Osteoblast (primary cell): ENCODE results near the gene MACROD2. TPM values are rescaled to one million over a fixed set of nuclear protein-coding genes. Genes with fewer than 3 reads are reported as not detected.

Experiments
- DNase-seq: peaks from one replicate; pipeline ENCODE4 v3.0.0; 2011; ENCODE audit warnings: low spot score, mixed read lengths; ENCODE audit not compliant: insufficient read length; ENCODE audit errors: missing footprints
- H2AFZ ChIP-seq: 2 replicates; pipeline ENCODE4 v1.6.0; 2011; ENCODE audit warnings: mild to moderate bottlenecking, low read length
- H3K27ac ChIP-seq: 2 replicates; pipeline ENCODE4 v1.5.1; 2011; ENCODE audit warnings: mild to moderate bottlenecking, low read depth, low read length, moderate library complexity
- H3K27me3 ChIP-seq: 2 replicates; pipeline ENCODE4 v1.6.0; 2012; ENCODE audit warnings: mild to moderate bottlenecking, control low read depth, inconsistent platforms, low read length, moderate library complexity; ENCODE audit not compliant: insufficient read depth
- H3K36me3 ChIP-seq: 2 replicates; pipeline ENCODE4 v1.5.1; 2011; ENCODE audit warnings: mild to moderate bottlenecking, low read length, control low read depth, moderate library complexity; ENCODE audit not compliant: insufficient read depth
- H3K4me1 ChIP-seq: 2 replicates; pipeline ENCODE4 v1.5.1; 2011; ENCODE audit warnings: mild to moderate bottlenecking, low read length, control low read depth, moderate library complexity; ENCODE audit not compliant: insufficient read depth
- H3K4me2 ChIP-seq: 2 replicates; pipeline ENCODE4 v1.6.0; 2011; ENCODE audit warnings: mild to moderate bottlenecking, low read length; ENCODE audit not compliant: insufficient read depth
- H3K4me3 ChIP-seq: fragments of 200-600 bp; sonication (generic); 3 replicates; pipeline ENCODE4 v1.5.1; 2012; ENCODE audit warnings: mild to moderate bottlenecking, low read length, inconsistent platforms; ENCODE audit not compliant: insufficient read depth
- H3K79me2 ChIP-seq: 2 replicates; pipeline ENCODE4 v1.6.0; 2012; ENCODE audit warnings: mild to moderate bottlenecking, low read length, control low read depth, inconsistent platforms; ENCODE audit not compliant: insufficient read depth
- H3K9me3 ChIP-seq: 2 replicates; pipeline ENCODE4 v1.5.1; 2011; ENCODE audit warnings: low read depth, low read length, control low read depth
- H4K20me1 ChIP-seq: 2 replicates; pipeline ENCODE4 v1.6.0; 2012; ENCODE audit warnings: mild to moderate bottlenecking, low read length, control low read depth; ENCODE audit not compliant: insufficient read depth
- total RNA-seq: library from RNA; depleted of rRNA; stranded (reverse); fragments of >200 nt; gene quantifications from 2 replicates; pipeline ENCODE4 v1.2.3, GENCODE V29; 2012
- TF ChIP-seq, protein P1 (sequence below): IDR thresholded peaks from 2 replicates; pipeline ENCODE4 v1.5.1; 2011; ENCODE audit warnings: mild to moderate bottlenecking, low read depth, low read length, moderate library complexity; ENCODE audit errors: extremely low read depth

MACROD2 gene
- total RNA-seq, 1 donor: 4.0 TPM

DNA sequence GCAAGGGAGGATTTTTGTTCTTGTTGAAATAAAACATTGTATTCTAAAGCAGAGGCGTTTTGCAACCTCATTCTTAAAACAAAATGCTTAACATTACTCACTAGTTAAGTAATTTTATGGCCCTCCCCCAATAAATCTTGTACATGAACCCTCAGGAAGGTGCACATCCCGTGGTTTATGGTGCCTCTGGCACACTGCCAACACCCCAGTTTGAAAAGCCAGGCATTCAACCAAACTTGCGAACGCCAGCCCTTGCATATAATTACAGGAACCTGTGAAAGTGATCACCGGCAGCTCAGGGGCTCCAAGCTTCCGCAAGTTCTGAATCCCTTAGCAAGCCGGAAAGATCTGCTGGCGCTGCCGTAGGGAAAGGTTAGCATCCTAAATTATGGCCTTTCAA is 1451.1 kb downstream of the MACROD2 start:
- DNase-seq: no peak
- Histone ChIP-seq H3K79me2 (no peaks in the 10 kb centered on the region), H3K9me3 (peaks cover 2% of the 10 kb centered on the region), H3K4me1 (no peaks in the 10 kb centered on the region), H3K4me3 (no peak overlapping the region), H3K36me3 (no peaks in the 10 kb centered on the region), H4K20me1 (no peaks in the 10 kb centered on the region), H3K4me2 (no peak overlapping the region), H2AFZ (no peak overlapping the region), H3K27ac (no peak overlapping the region), H3K27me3 (no peaks in the 10 kb centered on the region)
- TF ChIP-seq, protein P1, sequence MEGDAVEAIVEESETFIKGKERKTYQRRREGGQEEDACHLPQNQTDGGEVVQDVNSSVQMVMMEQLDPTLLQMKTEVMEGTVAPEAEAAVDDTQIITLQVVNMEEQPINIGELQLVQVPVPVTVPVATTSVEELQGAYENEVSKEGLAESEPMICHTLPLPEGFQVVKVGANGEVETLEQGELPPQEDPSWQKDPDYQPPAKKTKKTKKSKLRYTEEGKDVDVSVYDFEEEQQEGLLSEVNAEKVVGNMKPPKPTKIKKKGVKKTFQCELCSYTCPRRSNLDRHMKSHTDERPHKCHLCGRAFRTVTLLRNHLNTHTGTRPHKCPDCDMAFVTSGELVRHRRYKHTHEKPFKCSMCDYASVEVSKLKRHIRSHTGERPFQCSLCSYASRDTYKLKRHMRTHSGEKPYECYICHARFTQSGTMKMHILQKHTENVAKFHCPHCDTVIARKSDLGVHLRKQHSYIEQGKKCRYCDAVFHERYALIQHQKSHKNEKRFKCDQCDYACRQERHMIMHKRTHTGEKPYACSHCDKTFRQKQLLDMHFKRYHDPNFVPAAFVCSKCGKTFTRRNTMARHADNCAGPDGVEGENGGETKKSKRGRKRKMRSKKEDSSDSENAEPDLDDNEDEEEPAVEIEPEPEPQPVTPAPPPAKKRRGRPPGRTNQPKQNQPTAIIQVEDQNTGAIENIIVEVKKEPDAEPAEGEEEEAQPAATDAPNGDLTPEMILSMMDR: no peak

DNA sequence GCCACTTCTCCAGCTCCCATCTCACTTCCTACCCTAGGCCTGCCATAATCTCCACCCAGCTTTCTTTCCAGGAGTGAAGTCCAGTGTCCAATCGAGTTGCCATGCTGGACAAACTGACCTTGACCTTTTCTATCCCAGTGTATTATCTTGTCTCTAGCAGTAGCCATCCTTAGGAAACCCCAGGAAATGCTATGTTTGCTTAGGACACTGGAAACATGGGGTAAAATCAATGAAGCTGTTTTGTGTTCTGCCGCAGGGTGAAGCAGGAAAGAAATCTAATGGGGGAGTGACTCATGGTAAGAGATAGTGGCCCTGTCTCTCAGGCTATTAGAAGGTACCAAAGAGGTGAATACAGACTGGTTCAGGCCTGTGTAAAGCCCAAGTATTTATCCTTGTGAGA is 1452.2 kb downstream of the MACROD2 start:
- TF ChIP-seq, protein P1: no peak
- Histone ChIP-seq H3K36me3 (no peaks in the 10 kb centered on the region), H3K4me2 (no peak overlapping the region), H3K27ac (no peak overlapping the region), H3K27me3 (no peaks in the 10 kb centered on the region), H3K4me3 (no peak overlapping the region), H3K79me2 (no peaks in the 10 kb centered on the region), H3K9me3 (peaks cover 2% of the 10 kb centered on the region), H2AFZ (no peak overlapping the region), H4K20me1 (no peaks in the 10 kb centered on the region), H3K4me1 (no peaks in the 10 kb centered on the region)
- DNase-seq: no peak

DNA sequence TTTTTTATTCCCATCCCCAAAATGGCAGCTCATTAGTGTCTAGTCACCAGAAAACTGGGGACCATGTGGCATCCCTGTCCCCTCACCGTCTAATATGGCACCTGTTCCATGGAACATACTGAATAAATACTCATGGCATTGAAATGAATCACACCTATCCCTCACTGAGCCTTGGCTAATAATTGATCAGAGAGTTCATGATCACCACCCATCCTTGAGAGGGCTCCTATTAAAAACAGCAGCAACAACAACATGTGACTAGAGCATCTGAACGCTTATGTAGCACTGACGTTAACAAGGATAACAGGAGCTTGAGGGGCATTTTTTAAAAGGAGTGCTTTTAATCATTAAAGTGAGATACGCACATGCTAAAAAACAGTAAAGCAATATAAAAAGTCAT is 1453.7 kb downstream of the MACROD2 start:
- H3K4me3 ChIP-seq: no peak overlapping the region
- H3K27ac ChIP-seq: no peak overlapping the region
- no peaks in the 10 kb centered on the region for H3K79me2 ChIP-seq
- H4K20me1 ChIP-seq: no peaks in the 10 kb centered on the region
- DNase-seq: no peak
- H3K9me3 ChIP-seq: peaks cover 2% of the 10 kb centered on the region
- H3K36me3 ChIP-seq: no peaks in the 10 kb centered on the region
- H3K27me3 ChIP-seq: no peaks in the 10 kb centered on the region
- no peak overlapping the region for H2AFZ ChIP-seq
- no peaks in the 10 kb centered on the region for H3K4me1 ChIP-seq
- H3K4me2 ChIP-seq: no peak overlapping the region
- TF ChIP-seq, protein P1: no peak

DNA sequence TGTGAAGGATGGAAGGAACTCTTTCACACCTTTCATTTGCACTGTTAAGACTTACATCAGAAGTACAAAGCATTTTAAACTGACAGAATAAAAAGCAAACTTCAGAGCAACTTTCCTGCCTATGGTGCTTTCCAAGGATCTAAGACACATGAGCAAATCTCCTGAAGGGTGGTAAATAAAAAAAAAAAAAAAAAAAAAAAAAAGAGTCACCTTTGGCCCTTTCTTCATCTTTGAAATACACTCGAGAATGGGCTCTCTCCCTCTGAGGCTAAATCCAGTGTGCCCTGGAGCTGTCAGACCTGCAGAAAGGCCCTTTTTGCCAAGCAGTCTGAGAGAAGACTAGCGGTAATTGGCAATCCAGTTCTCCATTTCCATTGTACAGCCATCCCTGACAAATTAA is 1455.9 kb downstream of the MACROD2 start:
- Histone ChIP-seq H3K4me1 (no peaks in the 10 kb centered on the region), H3K4me2 (no peak overlapping the region), H3K79me2 (no peaks in the 10 kb centered on the region), H3K4me3 (no peak overlapping the region), H3K27ac (no peak overlapping the region), H3K36me3 (no peaks in the 10 kb centered on the region), H2AFZ (no peak overlapping the region), H3K27me3 (no peaks in the 10 kb centered on the region), H3K9me3 (peaks cover 2% of the 10 kb centered on the region), H4K20me1 (no peaks in the 10 kb centered on the region)
- DNase-seq: no peak
- TF ChIP-seq, protein P1: no peak
